Adrenal gland (tissue), 12 donors: ENCODE results near the gene ADSS1. TPM values are rescaled to one million over a fixed set of nuclear protein-coding genes. Genes with fewer than 3 reads are reported as not detected.

Experiments
- DNase-seq, 7 donors: peaks; one replicate each; pipeline ENCODE4 v3.0.0-alpha.2; 2019 to 2020
- H3K27ac ChIP-seq, 5 donors: fragments of 200-600 bp; sonication (generic) in 4 of 5; 1 replicate in 3 of 5; 2 replicates in 2 of 5; pipeline versions ENCODE4 v1.5.1 to v1.8.0; 2016 to 2020; ENCODE audit warnings: mild to moderate bottlenecking in 1 of 5
- H3K27me3 ChIP-seq: fragments of 200-600 bp; 2 replicates; pipeline ENCODE4 v1.8.0; 2021
- H3K36me3 ChIP-seq, 2 donors: fragments of 200-600 bp; replicated peaks in 1 of 2; 1 replicate in 1 of 2; 2 replicates in 1 of 2; pipeline versions ENCODE4 v1.5.1 to v1.8.0; 2018 to 2022
- H3K4me1 ChIP-seq, 2 donors: fragments of 200-600 bp; replicated peaks in 1 of 2; 1 replicate in 1 of 2; 2 replicates in 1 of 2; pipeline versions ENCODE4 v1.5.1 to v1.8.0; 2018 to 2021
- H3K4me3 ChIP-seq, 4 donors: fragments of 200-600 bp; sonication (generic) in 3 of 4; one replicate each; pipeline ENCODE4 v1.5.1; 2016 to 2018
- H3K9me3 ChIP-seq, 3 donors: fragments of 200-600 bp; sonication (generic) in 1 of 3; replicated peaks in 1 of 3; 1 replicate in 2 of 3; 2 replicates in 1 of 3; pipeline versions ENCODE4 v1.5.1 to v1.8.0; 2016 to 2021
- CTCF ChIP-seq, 6 experiments: fragments of 450-650 bp in 4 of 6; fragments of 200-600 bp in 2 of 6; sonication (generic) in 1 of 6; IDR thresholded peaks; 1 replicate in 5 of 6; 2 replicates in 1 of 6; pipeline versions ENCODE4 v1.5.1 to v1.8.0; 2016 to 2021; ENCODE audit warnings: antibody characterized with exemption in 6 of 6, mild to moderate bottlenecking in 2 of 6, moderate library complexity in 1 of 6
- POLR2A ChIP-seq, 2 donors: fragments of 450-650 bp; IDR thresholded peaks; one replicate each; pipeline ENCODE4 v1.6.1; 2017; ENCODE audit warnings: antibody characterized with exemption in 2 of 2, mild to moderate bottlenecking in 2 of 2, moderate library complexity in 1 of 2
- WGBS, 4 donors: extraction: QIAGEN DNeasy Blood & Tissue Kit in 2 of 4; methylation state at CpG; one replicate each; pipeline versions ENCODE4 v1.1.5 to v1.1.7; 2013 to 2017; 5-methylcytosine and 5-hydroxymethylcytosine counted together
- intact Hi-C, 2 donors: fragments of 100-400 bp; cut with DNase I; formaldehyde crosslinking; loops; one replicate each; pipeline versions ENCODE4 v1.14.1 to v1.15.0; 2022 to 2023
- polyA plus RNA-seq, 3 donors: library from polyadenylated mRNA; stranded (reverse); fragments of 200-250 nt in 2 of 3; fragments of 350-450 nt in 1 of 3; fragmentation: Illumina TruSeq in 1 of 3; extraction: RNeasy Lipid Tissue Mini Kit (QIAGEN cat#74804) in 1 of 3; gene quantifications; one replicate each; pipeline ENCODE4 v1.2.3, GENCODE V29; 2013 to 2014
- total RNA-seq, 9 donors: library from RNA; depleted of rRNA in 4 of 9; stranded (reverse); fragments of >200 nt in 4 of 9; fragments of 120-200 nt in 1 of 9; fragmentation: NEBNext Ultra II Directional in 1 of 9; extraction: Animal tissue kit (Norgen Biotek cat#: 25700) in 1 of 9; gene quantifications; one replicate each; pipeline versions ENCODE4 v1.1.0 to v1.2.4, GENCODE V29; 2013 to 2023
- donor health status: healthy with polysubstance abuse.
- donor health status: Bipolar disorder and iron deficiency.
- donor health status: DM: yes; HTN: yes; CAD: no.
- donor health status: DM: no; HTN: no; CAD: no.
- donor health status: DM: no; HTN: no; CAD: no.
- donor health status: DM: yes; HTN: yes; CAD: no.

The ADSS1 gene
- total and polyA plus RNA-seq, 12 donors = 4.0 to 39.1 (median 16.9) TPM

DNA sequence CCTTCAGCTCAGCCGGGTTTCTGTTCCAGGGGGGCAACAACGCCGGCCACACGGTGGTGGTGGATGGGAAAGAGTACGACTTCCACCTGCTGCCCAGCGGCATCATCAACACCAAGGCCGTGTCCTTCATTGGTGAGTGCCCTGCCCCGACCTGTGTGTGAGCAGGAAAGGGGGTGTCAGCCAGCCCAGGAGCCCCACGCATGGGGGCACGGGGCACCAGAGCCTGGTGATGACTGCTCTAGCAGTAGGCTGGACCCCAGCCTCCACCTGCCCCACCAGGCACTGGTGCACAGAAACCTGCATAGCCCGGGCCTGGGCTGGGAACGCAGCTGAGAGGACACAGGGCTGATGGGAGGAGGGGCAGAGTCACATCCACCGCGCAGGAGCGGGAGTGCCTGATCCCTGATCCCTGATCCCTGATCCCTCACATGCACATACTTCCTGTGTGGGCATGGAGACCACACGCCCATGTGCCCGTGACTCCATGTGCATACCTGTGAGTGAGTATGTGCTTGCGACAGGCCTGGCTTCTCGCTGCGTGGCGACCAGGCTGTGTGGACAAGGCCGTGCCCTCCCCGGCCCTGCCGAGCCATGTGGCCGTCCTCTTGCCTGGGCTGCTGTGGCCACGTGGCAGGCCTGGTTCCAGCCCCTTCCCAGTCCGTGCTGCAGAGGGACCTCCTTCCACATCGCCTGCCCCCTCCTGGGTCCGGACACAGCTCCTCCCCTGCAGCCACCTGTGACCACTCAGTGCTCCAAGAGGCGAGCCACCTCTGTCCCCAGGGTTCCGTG, 11.2 kb downstream of the ADSS1 start:
- TF ChIP-seq CTCF (IDR thresholded peaks at IDR 0.05) (no peak), POLR2A (IDR thresholded peaks at IDR 0.05) (no peak)
- Histone ChIP-seq H3K27me3 (no peaks in the 10 kb centered on the region), H3K27ac (peak overlapping the region in 4 of 5 donors; percentile 73 to 98 (median 91)), H3K4me3 (no peak overlapping the region), H3K9me3 (no peaks in the 10 kb centered on the region), H3K4me1 (peaks cover 13 to 39% of the 10 kb centered on the region in 2 donors), H3K36me3 (no peaks in the 10 kb centered on the region)
- DNase-seq = peak in 2 of 7 donors; percentile 40 to 49
- WGBS, 4 donors = 70 to 82% (median 74%) methylated on average over 17 to 31 of the region's 31 CpGs
- intact Hi-C loops = no loop called here

DNA sequence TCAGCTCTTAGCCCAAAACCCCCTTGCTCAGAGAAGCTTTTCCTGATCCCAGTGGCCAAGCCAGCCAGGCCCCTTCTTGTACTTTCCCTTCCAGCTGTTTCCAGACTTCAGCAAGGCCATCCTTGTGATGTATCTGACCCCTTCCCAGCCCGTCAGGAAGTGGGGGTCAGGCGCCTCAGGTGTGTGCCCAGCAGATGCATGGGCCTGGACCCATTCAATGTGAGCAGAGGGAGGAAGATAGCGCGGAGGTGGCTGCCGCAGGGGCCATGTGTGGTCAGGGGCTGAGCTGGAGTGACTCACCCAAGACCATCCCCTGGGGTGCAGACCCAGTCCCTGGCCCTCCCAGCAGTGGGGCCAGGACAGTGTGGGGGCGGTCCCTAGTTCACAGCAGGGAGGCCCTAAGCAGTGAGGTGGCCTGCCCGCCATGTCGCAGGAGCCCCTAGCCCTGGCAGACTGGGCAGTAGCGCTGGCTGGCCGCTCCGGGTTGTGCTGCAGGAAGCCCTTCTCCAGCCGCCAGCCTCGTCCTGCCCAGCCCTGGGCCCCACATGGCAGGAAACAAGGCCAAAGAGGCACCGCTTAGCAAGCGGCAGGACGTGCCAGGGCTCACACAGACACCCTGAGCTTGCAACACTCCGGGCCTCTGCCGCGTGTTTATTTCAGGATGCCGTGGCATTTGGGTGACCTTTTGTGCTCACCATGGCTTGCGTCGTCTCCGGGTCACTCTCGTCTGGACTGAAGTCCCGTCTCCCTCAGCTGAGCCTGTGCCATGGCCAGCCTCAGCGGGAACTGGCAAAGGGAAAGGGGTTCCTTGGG, 12.0 kb downstream of the ADSS1 start:
- Histone ChIP-seq H3K27ac (peak overlapping the region; percentile 73 to 98 (median 85)), H3K4me1 (peaks cover 13 to 45% of the 10 kb centered on the region in 2 donors)

GRCh38 chr14:104738375-104739019, 14.5 kb downstream of the ADSS1 start:
- intact Hi-C loops = no loop called here
- peaks cover 13 to 38% of the 10 kb centered on the region in 2 donors for H3K4me1 ChIP-seq
- no peaks in the 10 kb centered on the region for H3K9me3 ChIP-seq
- H3K4me3 ChIP-seq = no peak overlapping the region
- no peak for DNase-seq
- WGBS, 4 donors = 91 to 97% (median 95%) methylated on average over 6 to 18 of the region's 18 CpGs
- no peaks in the 10 kb centered on the region for H3K36me3 ChIP-seq
- TF ChIP-seq CTCF (IDR thresholded peaks at IDR 0.05) (no peak), POLR2A (IDR thresholded peaks at IDR 0.05) (no peak)
- H3K27me3 ChIP-seq = no peaks in the 10 kb centered on the region
- H3K27ac ChIP-seq = no peak overlapping the region

More for the DNA sequence above, 12.0 kb downstream of the ADSS1 start:
- no peaks in the 10 kb centered on the region for H3K9me3 ChIP-seq
- TF ChIP-seq POLR2A (IDR thresholded peaks at IDR 0.05) = peak; percentile 35 to 66
- no peak for TF ChIP-seq CTCF (IDR thresholded peaks at IDR 0.05)
- intact Hi-C loops = no loop called here
- H3K4me3 ChIP-seq = no peak overlapping the region
- H3K27me3 ChIP-seq = no peaks in the 10 kb centered on the region
- H3K36me3 ChIP-seq = no peaks in the 10 kb centered on the region
- DNase-seq = peak; percentile 90 to 99 (median 97)
- 18 to 36% (median 26%) methylated on average over 9 to 26 of the region's 26 CpGs for WGBS, 4 donors

GRCh38 chr14:104739026-104739425, 15.0 kb downstream of the ADSS1 start:
- no peak overlapping the region for H3K27ac ChIP-seq
- WGBS, 4 donors = 94 to 97% (median 95%) methylated on average over 13 to 17 of the region's 17 CpGs; no CpG with 5 or more reads in 1 of the 4 donors
- H3K4me3 ChIP-seq = no peak overlapping the region
- DNase-seq = no peak
- intact Hi-C loops = no loop called here
- H3K27me3 ChIP-seq = no peaks in the 10 kb centered on the region
- no peaks in the 10 kb centered on the region for H3K9me3 ChIP-seq
- TF ChIP-seq POLR2A (IDR thresholded peaks at IDR 0.05) = no peak
- no peaks in the 10 kb centered on the region for H3K36me3 ChIP-seq
- peaks cover 13 to 38% of the 10 kb centered on the region in 2 donors for H3K4me1 ChIP-seq
